HepG2 (cell line): Measurements from ENCODE around the gene CADPS2. TPM values are rescaled to one million over a fixed set of nuclear protein-coding genes. Genes with fewer than 3 reads are reported as not detected.
A peak's percentile ranks its signal among the peaks of the same experiment; 100 is the strongest.

Source experiments
- ATAC-seq: fragments of 200-7000 bp; cut with Tn5 transposase; 3 replicates; pipeline ENCODE4 v1.9.1; 2020; ENCODE audit warnings: mild to moderate bottlenecking, moderate library complexity
- BruUV-seq: library from RNA; stranded (reverse); fragments of 400-500 nt; replicated peaks from 2 replicates; lab custom pipeline; 2021; lab: Mats Ljungman, UMichigan
- CTCF ChIA-PET: fragments of 300-600 bp; formaldehyde crosslinking; extraction: SDS; loops from one replicate; lab custom pipeline; 2021; ENCODE audit warnings: low total read pairs, inconsistent platforms, low intra/inter-chr PET ratio; lab: Yijun Ruan, JAX
- POLR2A ChIA-PET: fragments of 350-600 bp; sonication (Branson Sonifier 250); formaldehyde crosslinking; loops from one replicate; lab custom pipeline; 2020; ENCODE audit warnings: antibody characterized with exemption, inconsistent platforms; lab: Yijun Ruan, JAX
- DNase-seq: peaks from one replicate; pipeline ENCODE4 v3.0.0-alpha.2; 2015; ENCODE audit warnings: low spot score
- FAIRE-seq: peaks from 3 replicates; lab custom pipeline; 2011; peaks lifted over from hg19 to GRCh38; lab: Jason Lieb, UNC
- H2AFZ ChIP-seq: one replicate; pipeline ENCODE4 v1.6.1; 2011; ENCODE audit warnings: low read length, inconsistent platforms
- H3K27ac ChIP-seq: fragments of 300-600 bp; 3 replicates; pipeline ENCODE4 v1.8.0; 2011; ENCODE audit warnings: mixed run types, mild to moderate bottlenecking, mixed read lengths, low read length, inconsistent platforms; ENCODE audit not compliant: insufficient read depth; ENCODE audit errors: extremely low read length
- H3K27me3 ChIP-seq, 2 experiments: fragments of 200-600 bp in 1 of 2; 2 replicates in 1 of 2; 3 replicates in 1 of 2; pipeline versions ENCODE4 v1.6.0 to v1.8.0; 2011; ENCODE audit warnings: low read length in 2 of 2, mild to moderate bottlenecking in 2 of 2, moderate library complexity in 2 of 2, inconsistent platforms in 1 of 2; ENCODE audit not compliant: insufficient read depth in 2 of 2, control insufficient read depth in 1 of 2
- H3K36me3 ChIP-seq, 2 experiments: fragments of 200-600 bp in 1 of 2; replicated peaks in 1 of 2; 2 replicates in 1 of 2; 3 replicates in 1 of 2; pipeline versions ENCODE4 v1.5.1 to v1.8.0; 2011; ENCODE audit warnings: low read length in 2 of 2, inconsistent platforms in 1 of 2; ENCODE audit not compliant: insufficient read depth in 2 of 2, control insufficient read depth in 1 of 2
- H3K4me1 ChIP-seq: 2 replicates; pipeline ENCODE4 v1.5.1; 2012; ENCODE audit warnings: low read length, inconsistent platforms; ENCODE audit not compliant: insufficient read depth
- H3K4me2 ChIP-seq: 2 replicates; pipeline ENCODE4 v1.6.0; 2011; ENCODE audit warnings: low read depth, low read length, inconsistent platforms
- H3K4me3 ChIP-seq, 3 experiments: fragments of 200-600 bp in 1 of 3; sonication (generic), shearing (Covaris generic) in 1 of 3; replicated peaks in 1 of 3; 2 replicates each; pipeline ENCODE4 v1.5.1; 2011 to 2016; ENCODE audit warnings: low read length in 3 of 3, inconsistent platforms in 2 of 3, low read depth in 2 of 3, mild to moderate bottlenecking in 2 of 3, control low read depth in 1 of 3, mixed read lengths in 1 of 3; ENCODE audit not compliant: insufficient read depth in 1 of 3
- H3K79me2 ChIP-seq: one replicate; pipeline ENCODE4 v1.6.1; 2011; ENCODE audit warnings: low read length, inconsistent platforms; ENCODE audit not compliant: insufficient read depth
- H3K9ac ChIP-seq: 2 replicates; pipeline ENCODE4 v1.6.0; 2011; ENCODE audit warnings: mild to moderate bottlenecking, low read depth, low read length, inconsistent platforms; ENCODE audit not compliant: insufficient read depth
- H3K9me3 ChIP-seq: 2 replicates; pipeline ENCODE4 v1.5.1; 2012; ENCODE audit warnings: mild to moderate bottlenecking, low read length
- H4K20me1 ChIP-seq: 2 replicates; pipeline ENCODE4 v1.6.0; 2011; ENCODE audit warnings: inconsistent platforms, mild to moderate bottlenecking, low read length, moderate library complexity; ENCODE audit not compliant: insufficient read depth
- ELF1 ChIP-seq: sonication (generic); formaldehyde crosslinking; IDR thresholded peaks from 2 replicates; pipeline ENCODE4 v1.4.0; 2020; ENCODE audit warnings: missing genetic modification reagents
- FOXP4 ChIP-seq: sonication (generic); formaldehyde crosslinking; IDR thresholded peaks from 2 replicates; pipeline ENCODE4 v1.4.0; 2020; ENCODE audit warnings: missing genetic modification reagents
- GABPB1 ChIP-seq: IDR thresholded peaks from 2 replicates; pipeline ENCODE4 v1.6.1; 2016; ENCODE audit warnings: mild to moderate bottlenecking, missing genetic modification reagents, moderate library complexity, missing compliant biosample characterization
- MTF2 ChIP-seq: sonication (generic); formaldehyde crosslinking; IDR thresholded peaks from 2 replicates; pipeline ENCODE4 v1.5.0; 2020; ENCODE audit warnings: missing genetic modification reagents, borderline replicate concordance
- PHF20 ChIP-seq: sonication (generic); formaldehyde crosslinking; IDR thresholded peaks from 2 replicates; pipeline ENCODE4 v1.5.0; 2020; ENCODE audit warnings: mild to moderate bottlenecking, missing genetic modification reagents
- PRDM15 ChIP-seq: sonication (generic); formaldehyde crosslinking; IDR thresholded peaks from 2 replicates; pipeline ENCODE4 v1.4.0; 2020; ENCODE audit warnings: missing genetic modification reagents
- ZNF761 ChIP-seq: sonication (generic); formaldehyde crosslinking; conservative IDR thresholded peaks from 2 replicates; pipeline ENCODE4 v1.4.0; 2020; ENCODE audit warnings: mild to moderate bottlenecking, missing genetic modification reagents
- ZNF777 ChIP-seq: sonication (generic); formaldehyde crosslinking; IDR thresholded peaks from 2 replicates; pipeline ENCODE4 v1.4.0; 2020; ENCODE audit warnings: missing genetic modification reagents
- WGBS: methylation state at CpG from one replicate; pipeline ENCODE4 v1.1.6; 2017; ENCODE audit warnings: low lambda C conversion rate; 5-methylcytosine and 5-hydroxymethylcytosine counted together
- in situ Hi-C: cut with HindIII; loops from 2 replicates; pipeline ENCODE4 v1.10.0; 2017; ENCODE audit warnings: low pct_unique_long_range_greater_than_20kb; ENCODE audit not compliant: extremely low pct_ligation_motif_present
- intact Hi-C: fragments of 100-400 bp; cut with micrococcal nuclease; formaldehyde crosslinking; loops from one replicate; pipeline ENCODE4 v1.10.0; 2022; ENCODE audit not compliant: unreplicated experiment
- polyA plus RNA-seq, 8 experiments: library from polyadenylated mRNA; depleted of rRNA in 3 of 8; stranded (reverse) in 7 of 8; unstranded in 1 of 8; fragments of >200 nt; fragmentation: Illumina TruSeq in 4 of 8; extraction: Trizol in 4 of 8; gene quantifications; 2 replicates each; pipeline versions ENCODE4 v1.2.1 to v1.2.3, GENCODE V29; 2011 to 2016; ENCODE audit warnings: low read depth in 4 of 8, missing spikeins in 1 of 8, mixed read lengths in 1 of 8; ENCODE audit not compliant: insufficient read depth in 1 of 8
- total RNA-seq, 5 experiments: library from RNA; depleted of rRNA; stranded (reverse); fragments of >200 nt; fragmentation: Illumina TruSeq; extraction: Trizol; gene quantifications; 2 replicates each; pipeline ENCODE4 v1.2.3, GENCODE V29; 2016; ENCODE audit warnings: low read depth in 1 of 5

CADPS2 gene
- total and polyA plus RNA-seq, 2 of the 13 experiments (the other 11 are each of a cell fraction or from before 2014, with no cell fraction given) = 17.6 to 43.8 TPM

- peak overlapping the region; percentile 61 for H3K4me2 ChIP-seq
- 45% methylated on average over 23 of the region's 43 CpGs for WGBS
- peak overlapping the region in 2 of 3 experiments; percentile 47 to 68; a peak in 3 of 6 replicates for H3K4me3 ChIP-seq
- no peaks in the 10 kb centered on the region for H3K79me2 ChIP-seq
- no peaks in the 10 kb centered on the region for H3K36me3 ChIP-seq
- in situ Hi-C loops = no loop called here
- BruUV-seq = no TSS peak
- H2AFZ ChIP-seq = no peak overlapping the region
- peaks cover 9 to 62% of the 10 kb centered on the region in 2 experiments for H3K27me3 ChIP-seq
- no peak for DNase-seq
- ChIA-PET CTCF (no interaction called here), POLR2A (no interaction called here)
- H3K9ac ChIP-seq = no peak overlapping the region
- ATAC-seq = peak; percentile 34
- no peaks in the 10 kb centered on the region for H4K20me1 ChIP-seq
- peaks cover 13% of the 10 kb centered on the region for H3K4me1 ChIP-seq
- TF ChIP-seq FOXP4 (no peak), ZNF777 (CRISPR knock-in tag) (peak; percentile 30; the same call in 1 of the 2 replicates)
- FAIRE-seq = no peak
- intact Hi-C loops = loop anchor here (5.0 kb wide), 1 partner anchor 232 kb away; no protein-coding TSS in a partner anchor
- no peak overlapping the region for H3K27ac ChIP-seq
- H3K9me3 ChIP-seq = no peaks in the 10 kb centered on the region
Observed at GRCh38 chr7:122300211-122300932, 585.9 kb downstream of the CADPS2 start.

GRCh38 chr7:122299624-122300210 lies 586.5 kb downstream of the CADPS2 start:
- H3K36me3 ChIP-seq = no peaks in the 10 kb centered on the region
- FAIRE-seq (no peak), ATAC-seq (peak; percentile 54), DNase-seq (no peak)
- H3K27me3 ChIP-seq = peaks cover 9 to 56% of the 10 kb centered on the region in 2 experiments
- H4K20me1 ChIP-seq = no peaks in the 10 kb centered on the region
- peak overlapping the region in 2 of 3 experiments; percentile 47 to 68; a peak in 4 of 6 replicates for H3K4me3 ChIP-seq
- peaks cover 7% of the 10 kb centered on the region; the same call in 1 of the 2 replicates for H3K4me1 ChIP-seq
- intact Hi-C loops = loop anchor here (5.0 kb wide), 1 partner anchor 233 kb away; no protein-coding TSS in a partner anchor
- no peaks in the 10 kb centered on the region for H3K79me2 ChIP-seq
- BruUV-seq = no TSS peak
- 43% methylated on average over 21 of the region's 32 CpGs for WGBS
- in situ Hi-C loops = no loop called here
- POLR2A ChIA-PET = interaction anchor here (1.0 kb wide), 1 partner anchor 17 kb away, joined by 3 read pairs; no protein-coding TSS in a partner anchor
- H3K9me3 ChIP-seq = no peaks in the 10 kb centered on the region
- H2AFZ ChIP-seq = no peak overlapping the region
- H3K27ac ChIP-seq = no peak overlapping the region
- peak overlapping the region; percentile 61 for H3K4me2 ChIP-seq
- CTCF ChIA-PET = no interaction called here
- H3K9ac ChIP-seq = no peak overlapping the region
- TF ChIP-seq PHF20 (CRISPR knock-in tag) = 0 out of 2 replicates have a peak, but pooled peaks have one; percentile 22
- TF ChIP-seq PRDM15 (CRISPR knock-in tag) = 0 out of 2 replicates have a peak, but pooled peaks have one; percentile 39
- TF ChIP-seq ZNF761 = no peak
- 0 out of 2 replicates have a peak, but pooled peaks have one; percentile 38 for TF ChIP-seq MTF2 (CRISPR knock-in tag)
- peak; percentile 34; the same call in 1 of the 2 replicates for TF ChIP-seq ELF1
- TF ChIP-seq GABPB1 = 0 out of 2 replicates have a peak, but pooled peaks have one; percentile 20
